Activated CD4-positive, alpha-beta T cell treated with anti-CD3 and anti-CD28 coated beads for 48 hours (primary cell): ENCODE data around the gene TLE5.
"Not testable (repeated sequence)": the region's sequence is repeated elsewhere in the genome, so short reads cannot be mapped to it uniquely, and the experiment has no call there.

ENCODE experiments used
- DNase-seq: peaks from one replicate; pipeline ENCODE4 v3.0.0-alpha.2; 2020

Gene TLE5

DNA sequence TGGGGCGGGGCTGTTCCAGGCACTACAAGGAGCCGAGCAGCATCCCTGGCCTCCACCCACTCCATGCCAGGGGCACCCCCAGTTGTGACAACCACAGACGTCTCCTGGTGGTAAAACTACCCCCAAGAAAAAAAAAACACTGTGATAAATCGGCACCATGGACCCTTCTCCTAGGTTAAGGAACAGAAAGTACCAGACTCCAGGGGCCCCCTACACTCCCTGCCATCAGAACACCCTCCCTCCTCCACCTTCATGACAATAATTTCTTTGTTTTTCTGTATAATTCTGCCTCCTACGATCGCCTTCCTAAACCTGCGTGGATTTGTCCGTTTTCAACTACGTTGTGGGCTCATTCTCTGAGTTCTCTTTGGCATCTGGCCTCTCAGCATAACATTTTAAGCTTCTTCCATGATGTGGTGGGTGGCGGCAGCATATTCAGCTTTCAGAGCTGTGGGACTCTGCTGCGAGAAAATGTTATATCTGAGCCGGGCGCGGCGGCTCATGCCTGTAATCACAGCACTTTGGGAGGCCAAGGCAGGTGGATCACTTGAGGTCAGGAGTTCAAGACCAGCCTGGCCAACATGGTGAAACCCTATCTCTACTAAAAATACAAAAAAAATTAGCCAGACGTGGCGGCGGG, 41.9 kb downstream of the TLE5 start:
- no peak for DNase-seq

GRCh38 chr19:3019211-3019854, 43.0 kb downstream of the TLE5 start:
- DNase-seq = no peak

- no peak for DNase-seq
These were observed 44.4 kb downstream of the TLE5 start for GRCh38 chr19:3017923-3018322.

DNA sequence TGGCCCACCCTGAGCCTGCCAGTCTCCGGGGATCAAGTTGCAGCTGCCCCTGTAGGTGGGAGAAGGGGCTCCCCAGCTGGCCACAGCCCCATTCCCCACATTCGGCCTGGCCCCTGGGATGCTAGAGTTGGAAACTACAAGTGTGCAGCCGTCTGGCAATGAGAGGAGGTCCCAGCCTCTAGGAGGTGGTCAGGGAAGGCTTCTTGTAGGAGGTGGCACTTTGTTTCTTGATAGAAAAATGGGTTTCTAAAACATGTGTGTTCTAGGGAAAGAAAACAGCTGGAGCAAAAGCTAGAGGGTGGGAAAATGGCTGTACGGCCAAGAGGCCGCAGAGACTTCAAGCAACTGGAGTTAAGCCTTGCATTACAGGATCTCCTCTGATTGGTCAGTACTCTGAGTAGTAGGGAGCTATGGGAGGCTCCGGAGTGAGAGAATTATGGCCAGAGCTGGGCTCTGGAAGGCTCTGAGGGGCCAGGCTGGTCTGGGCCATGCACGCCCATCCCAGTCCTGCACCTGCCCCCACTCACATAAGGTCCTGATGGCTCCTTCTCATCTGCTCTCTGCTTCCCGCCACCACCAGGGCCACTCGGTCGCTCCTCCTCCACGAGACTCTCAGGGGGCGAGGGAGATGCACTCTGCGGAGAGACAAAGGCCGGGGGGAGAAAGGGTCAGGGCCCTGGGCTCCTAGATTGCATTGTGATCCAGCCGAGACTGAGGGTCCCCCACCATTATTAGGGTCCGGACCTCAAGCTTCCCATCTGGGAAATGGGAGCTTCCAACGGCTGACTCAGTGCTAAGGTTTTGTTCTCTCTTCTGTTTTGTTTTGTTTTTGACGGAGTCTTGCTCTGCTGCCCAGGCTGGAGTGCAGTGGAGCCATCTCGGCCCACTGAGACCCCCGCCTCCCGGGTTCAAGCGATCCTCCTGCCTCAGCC, 46.9 kb downstream of the TLE5 start:
- no peak for DNase-seq

- DNase-seq = no peak
These were observed 48.2 kb downstream of the TLE5 start for GRCh38 chr19:3014135-3014534.

DNA sequence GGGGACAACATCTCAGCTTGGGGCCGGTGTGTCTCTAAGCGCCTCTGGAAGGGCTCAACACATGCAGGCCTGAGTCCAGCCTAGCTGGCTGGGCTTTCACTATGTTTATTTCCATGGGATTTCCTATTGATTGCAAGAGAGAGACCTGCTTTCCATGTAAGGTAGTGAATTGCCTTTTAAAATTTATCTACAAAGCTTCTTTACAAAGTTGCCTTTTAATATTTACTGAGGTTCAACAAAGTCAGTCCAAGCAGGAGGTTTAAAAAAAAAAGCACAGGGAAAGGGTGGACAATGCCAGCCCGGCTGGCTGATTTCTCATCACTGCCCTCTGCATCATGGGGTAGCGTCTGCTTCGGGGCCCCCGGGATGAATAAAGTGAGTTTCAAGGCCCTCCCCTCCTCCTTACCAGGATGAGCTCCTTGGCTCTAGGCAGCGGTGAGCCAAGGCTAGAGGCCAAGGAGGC, 49.0 kb downstream of the TLE5 start:
- DNase-seq = no peak

DNA sequence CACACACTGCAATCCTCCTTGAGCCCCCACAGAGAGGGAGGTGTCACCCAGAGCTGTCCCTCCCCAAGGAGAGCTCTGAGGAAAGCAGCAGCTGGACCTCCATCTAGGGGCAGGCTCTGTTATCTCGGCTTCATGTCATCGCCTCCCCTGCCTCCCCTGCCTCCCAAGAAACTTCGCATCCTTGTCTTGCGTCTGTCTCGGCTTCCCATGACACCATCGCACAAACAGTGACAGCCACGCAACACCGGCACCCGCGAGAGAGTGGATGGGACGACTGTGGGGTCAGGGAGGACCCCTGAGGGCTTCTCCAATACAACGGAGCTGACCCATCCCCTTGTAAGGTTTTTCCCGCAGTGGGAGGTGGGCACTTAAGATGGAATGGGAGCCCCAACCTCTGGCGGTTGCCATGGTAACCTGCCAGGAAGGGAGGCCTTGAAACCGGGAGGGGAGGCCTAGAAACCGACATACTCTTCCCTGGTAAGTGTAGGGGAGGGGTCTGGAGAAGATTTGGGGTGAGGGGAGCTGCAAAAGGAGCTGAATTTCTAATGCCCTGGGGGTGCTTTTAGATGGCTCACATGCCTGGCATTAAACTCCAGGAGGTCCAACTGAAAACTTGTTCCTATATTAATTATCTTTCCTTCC, 49.6 kb downstream of the TLE5 start:
- DNase-seq = no peak

- DNase-seq = not testable (repeated sequence)
These were observed 50.2 kb downstream of the TLE5 start for GRCh38 chr19:3012059-3012458.

GRCh38 chr19:3010871-3011270, 51.4 kb downstream of the TLE5 start:
- DNase-seq = no peak

DNA sequence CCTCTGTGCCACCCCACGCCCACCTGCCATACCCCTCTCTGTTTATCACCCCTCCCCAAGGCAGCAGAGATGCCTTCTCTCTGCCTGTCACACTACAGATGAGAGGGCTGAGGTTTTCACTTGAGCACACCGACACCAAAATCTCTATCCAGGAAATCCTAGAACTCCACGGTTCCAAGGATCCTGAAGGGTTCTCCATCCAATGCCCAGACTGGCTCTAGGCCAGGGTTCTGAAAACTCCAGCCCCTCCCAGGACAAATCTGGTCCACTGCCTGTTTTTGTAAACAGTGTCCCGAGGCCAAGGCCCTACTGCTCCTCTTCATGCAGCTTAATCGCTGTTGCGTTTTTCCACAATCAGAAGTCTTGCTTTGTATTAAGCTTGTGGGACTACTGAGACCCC, 53.3 kb downstream of the TLE5 start:
- DNase-seq = no peak

DNA sequence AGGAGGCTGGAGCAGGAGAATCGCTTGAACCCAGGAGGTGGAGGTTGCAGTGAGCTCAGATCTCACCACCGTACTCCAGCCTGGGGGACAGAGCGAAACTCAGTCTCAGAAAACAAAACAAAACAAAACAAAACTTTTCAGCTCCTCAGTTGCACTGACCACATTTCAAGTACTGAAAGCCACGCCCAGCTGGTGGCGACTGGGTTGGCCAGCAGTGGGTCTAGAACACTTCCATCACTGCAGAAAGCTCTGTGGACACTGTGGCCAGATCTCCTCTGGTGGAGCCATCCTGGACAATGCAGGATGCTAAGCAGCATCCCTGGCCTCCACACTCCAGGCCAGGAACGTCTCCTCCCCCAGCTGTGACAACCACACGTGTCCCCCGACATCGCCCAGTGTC, 54.3 kb downstream of the TLE5 start:
- no peak for DNase-seq

GRCh38 chr19:3006075-3006767, 56.1 kb downstream of the TLE5 start:
- peak; percentile 66 for DNase-seq

DNA sequence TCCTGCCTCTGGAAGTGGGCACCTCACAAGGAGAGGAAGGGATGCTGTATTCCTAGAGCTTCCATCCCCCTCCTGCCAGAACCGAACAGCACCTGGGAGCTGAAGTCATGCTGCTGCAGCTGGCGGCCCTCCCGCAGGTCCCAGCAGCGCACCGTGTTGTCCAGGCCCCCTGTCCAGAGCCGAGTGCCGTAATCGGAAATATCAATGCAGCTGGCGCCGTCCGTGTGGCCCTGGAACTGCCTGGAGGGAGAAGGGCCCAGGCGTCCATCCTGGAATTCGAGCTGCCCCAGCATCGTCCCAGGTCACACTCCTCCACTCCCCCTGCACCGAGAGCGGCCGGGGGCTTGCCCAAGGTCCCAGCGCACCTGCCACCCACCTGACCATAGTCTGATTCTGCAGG, 57.0 kb downstream of the TLE5 start:
- DNase-seq = no peak

GRCh38 chr19:3004522-3004921, 57.8 kb downstream of the TLE5 start:
- DNase-seq = no peak

- no peak for DNase-seq
These were observed 59.2 kb downstream of the TLE5 start for GRCh38 chr19:3003046-3003445.
